Measurements from ENCODE around the gene VAMP8.
"Not testable (repeated sequence)": the region's sequence is repeated elsewhere in the genome, so short reads cannot be mapped to it uniquely, and the experiment has no call there.

VAMP8 gene

GRCh38 chr2:85584354-85584856 is 7.0 kb downstream of the VAMP8 start, which contains the start of gene VAMP5:
Gene VAMP5 (plus strand): TSS chr2:85584431. CDS start chr2:85584491, 60 bp downstream.
- H3K9ac ChIP-seq (ENCODE audit: low read depth, low read length): peak within 1 kb of the TSS; percentile 88
- H3K36me3 ChIP-seq (ENCODE audit: insufficient read depth, low read length): no peaks in the 10 kb centered on the region
- H3K9me3 ChIP-seq (replicated peaks; ENCODE audit: low read length): no peaks in the 10 kb centered on the region
- H3K27me3 ChIP-seq (ENCODE audit: control insufficient read depth, insufficient read depth, low read length): no peaks in the 10 kb centered on the region
- peak within 1 kb of the TSS; percentile 80 for H3K4me2 ChIP-seq (ENCODE audit: low read length)
- peak within 1 kb of the TSS; percentile 73 for H3K4me3 ChIP-seq (ENCODE audit: low read length)
- H3K4me1 ChIP-seq (ENCODE audit: control insufficient read depth, insufficient read depth, low read length): peaks cover 54% of the 10 kb centered on the region

GRCh38 chr2:85584857-85585780 is 7.7 kb downstream of the VAMP8 start:
- peak overlapping the region; percentile 80 for H3K4me2 ChIP-seq (ENCODE audit: low read length)
- H3K36me3 ChIP-seq (ENCODE audit: insufficient read depth, low read length): no peaks in the 10 kb centered on the region
- H3K9ac ChIP-seq (ENCODE audit: low read depth, low read length): peak overlapping the region; percentile 88
- peak overlapping the region; percentile 73 for H3K4me3 ChIP-seq (ENCODE audit: low read length)
- H3K27me3 ChIP-seq (ENCODE audit: control insufficient read depth, insufficient read depth, low read length): no peaks in the 10 kb centered on the region
- peaks cover 53% of the 10 kb centered on the region for H3K4me1 ChIP-seq (ENCODE audit: control insufficient read depth, insufficient read depth, low read length)
- H3K9me3 ChIP-seq (replicated peaks; ENCODE audit: low read length): no peaks in the 10 kb centered on the region

GRCh38 chr2:85585781-85586105 is 8.4 kb downstream of the VAMP8 start:
- peak overlapping the region; percentile 73 for H3K4me3 ChIP-seq (ENCODE audit: low read length)
- H3K9ac ChIP-seq (ENCODE audit: low read depth, low read length): peak overlapping the region; percentile 88
- H3K4me1 ChIP-seq (ENCODE audit: control insufficient read depth, insufficient read depth, low read length): peaks cover 58% of the 10 kb centered on the region

GRCh38 chr2:85588236-85588635 is 10.8 kb downstream of the VAMP8 start:
- Histone ChIP-seq H3K27me3 (ENCODE audit: control insufficient read depth, insufficient read depth, low read length) (no peaks in the 10 kb centered on the region), H3K36me3 (ENCODE audit: insufficient read depth, low read length) (no peaks in the 10 kb centered on the region), H3K4me3 (ENCODE audit: low read length) (no peak overlapping the region), H3K4me2 (ENCODE audit: low read length) (no peak overlapping the region), H3K4me1 (ENCODE audit: control insufficient read depth, insufficient read depth, low read length) (peaks cover 72% of the 10 kb centered on the region), H3K9me3 (replicated peaks; ENCODE audit: low read length) (no peaks in the 10 kb centered on the region), H3K9ac (ENCODE audit: low read depth, low read length) (peak overlapping the region; percentile 40)

More at GRCh38 chr2:85585781-85586105, 8.4 kb downstream of the VAMP8 start:
- no peaks in the 10 kb centered on the region for H3K27me3 ChIP-seq (ENCODE audit: control insufficient read depth, insufficient read depth, low read length)
- H3K9me3 ChIP-seq (replicated peaks; ENCODE audit: low read length): no peaks in the 10 kb centered on the region
- H3K36me3 ChIP-seq (ENCODE audit: insufficient read depth, low read length): no peaks in the 10 kb centered on the region
- H3K4me2 ChIP-seq (ENCODE audit: low read length): peak overlapping the region; percentile 80

- H3K4me1 ChIP-seq (ENCODE audit: control insufficient read depth, insufficient read depth, low read length): peaks cover 70% of the 10 kb centered on the region
- peak overlapping the region; percentile 40 for H3K9ac ChIP-seq (ENCODE audit: low read depth, low read length)
- H3K4me3 ChIP-seq (ENCODE audit: low read length): no peak overlapping the region
- no peaks in the 10 kb centered on the region for H3K36me3 ChIP-seq (ENCODE audit: insufficient read depth, low read length)
- no peaks in the 10 kb centered on the region for H3K27me3 ChIP-seq (ENCODE audit: control insufficient read depth, insufficient read depth, low read length)
- H3K4me2 ChIP-seq (ENCODE audit: low read length): no peak overlapping the region
- H3K9me3 ChIP-seq (replicated peaks; ENCODE audit: low read length): no peaks in the 10 kb centered on the region
Observed at GRCh38 chr2:85588645-85589044, 11.3 kb downstream of the VAMP8 start.

- peaks cover 66% of the 10 kb centered on the region for H3K4me1 ChIP-seq (ENCODE audit: control insufficient read depth, insufficient read depth, low read length)
- H3K9me3 ChIP-seq (replicated peaks; ENCODE audit: low read length): no peaks in the 10 kb centered on the region
- H3K9ac ChIP-seq (ENCODE audit: low read depth, low read length): peak overlapping the region; percentile 38
- no peaks in the 10 kb centered on the region for H3K27me3 ChIP-seq (ENCODE audit: control insufficient read depth, insufficient read depth, low read length)
- H3K4me2 ChIP-seq (ENCODE audit: low read length): no peak overlapping the region
- H3K4me3 ChIP-seq (ENCODE audit: low read length): no peak overlapping the region
- no peaks in the 10 kb centered on the region for H3K36me3 ChIP-seq (ENCODE audit: insufficient read depth, low read length)
Observed at GRCh38 chr2:85589181-85589580, 11.8 kb downstream of the VAMP8 start.

GRCh38 chr2:85589982-85590791 is 12.8 kb downstream of the VAMP8 start:
- Histone ChIP-seq H3K27me3 (ENCODE audit: control insufficient read depth, insufficient read depth, low read length) (no peaks in the 10 kb centered on the region), H3K4me1 (ENCODE audit: control insufficient read depth, insufficient read depth, low read length) (peaks cover 66% of the 10 kb centered on the region), H3K4me2 (ENCODE audit: low read length) (peak overlapping the region; percentile 60), H3K4me3 (ENCODE audit: low read length) (peak overlapping the region; percentile 37), H3K9ac (ENCODE audit: low read depth, low read length) (peak overlapping the region; percentile 85), H3K36me3 (ENCODE audit: insufficient read depth, low read length) (no peaks in the 10 kb centered on the region), H3K9me3 (replicated peaks; ENCODE audit: low read length) (no peaks in the 10 kb centered on the region)

GRCh38 chr2:85590950-85591349 is 13.6 kb downstream of the VAMP8 start:
- Histone ChIP-seq H3K27me3 (ENCODE audit: control insufficient read depth, insufficient read depth, low read length) (no peaks in the 10 kb centered on the region), H3K4me3 (ENCODE audit: low read length) (peak overlapping the region; percentile 37), H3K36me3 (ENCODE audit: insufficient read depth, low read length) (no peaks in the 10 kb centered on the region), H3K4me2 (ENCODE audit: low read length) (peak overlapping the region; percentile 60), H3K9ac (ENCODE audit: low read depth, low read length) (peak overlapping the region; percentile 85), H3K4me1 (ENCODE audit: control insufficient read depth, insufficient read depth, low read length) (peaks cover 59% of the 10 kb centered on the region), H3K9me3 (replicated peaks; ENCODE audit: low read length) (no peaks in the 10 kb centered on the region)

- H3K9ac ChIP-seq (ENCODE audit: low read depth, low read length): peak overlapping the region; percentile 85
- peak overlapping the region; percentile 60 for H3K4me2 ChIP-seq (ENCODE audit: low read length)
- H3K36me3 ChIP-seq (ENCODE audit: insufficient read depth, low read length): no peaks in the 10 kb centered on the region
- H3K4me3 ChIP-seq (ENCODE audit: low read length): no peak overlapping the region
- H3K27me3 ChIP-seq (ENCODE audit: control insufficient read depth, insufficient read depth, low read length): no peaks in the 10 kb centered on the region
- no peaks in the 10 kb centered on the region for H3K9me3 ChIP-seq (replicated peaks; ENCODE audit: low read length)
- peaks cover 61% of the 10 kb centered on the region for H3K4me1 ChIP-seq (ENCODE audit: control insufficient read depth, insufficient read depth, low read length)
Observed at GRCh38 chr2:85591563-85591962, 14.2 kb downstream of the VAMP8 start.

- H3K27me3 ChIP-seq (ENCODE audit: control insufficient read depth, insufficient read depth, low read length); H3K4me2 ChIP-seq (ENCODE audit: low read length): not testable (repeated sequence)
Observed at GRCh38 chr2:85592299-85592698, 14.9 kb downstream of the VAMP8 start.

GRCh38 chr2:85593023-85593422 is 15.6 kb downstream of the VAMP8 start:
- Histone ChIP-seq H3K9me3 (replicated peaks; ENCODE audit: low read length) (no peaks in the 10 kb centered on the region), H3K4me1 (ENCODE audit: control insufficient read depth, insufficient read depth, low read length) (peaks cover 58% of the 10 kb centered on the region), H3K4me3 (ENCODE audit: low read length) (no peak overlapping the region)

More at GRCh38 chr2:85592299-85592698, 14.9 kb downstream of the VAMP8 start:
- not testable (repeated sequence) for H3K36me3 ChIP-seq (ENCODE audit: insufficient read depth, low read length); H3K9me3 ChIP-seq (replicated peaks; ENCODE audit: low read length); H3K9ac ChIP-seq (ENCODE audit: low read depth, low read length); H3K4me3 ChIP-seq (ENCODE audit: low read length)
- peaks cover 64% of the 10 kb centered on the region for H3K4me1 ChIP-seq (ENCODE audit: control insufficient read depth, insufficient read depth, low read length)

More at GRCh38 chr2:85593023-85593422, 15.6 kb downstream of the VAMP8 start:
- Histone ChIP-seq H3K27me3 (ENCODE audit: control insufficient read depth, insufficient read depth, low read length) (no peaks in the 10 kb centered on the region), H3K4me2 (ENCODE audit: low read length) (no peak overlapping the region), H3K36me3 (ENCODE audit: insufficient read depth, low read length) (peaks cover 11% of the 10 kb centered on the region), H3K9ac (ENCODE audit: low read depth, low read length) (no peak overlapping the region)
